GM15510 (cell line): Measurements from ENCODE around the gene GP1BB.

Experiments used
- POLR2A ChIP-seq: IDR thresholded peaks from 3 replicates; pipeline ENCODE4 v1.6.1; 2011; ENCODE audit warnings: borderline replicate concordance; ENCODE audit not compliant: insufficient read length; ENCODE audit errors: extremely low read depth

GP1BB gene

DNA sequence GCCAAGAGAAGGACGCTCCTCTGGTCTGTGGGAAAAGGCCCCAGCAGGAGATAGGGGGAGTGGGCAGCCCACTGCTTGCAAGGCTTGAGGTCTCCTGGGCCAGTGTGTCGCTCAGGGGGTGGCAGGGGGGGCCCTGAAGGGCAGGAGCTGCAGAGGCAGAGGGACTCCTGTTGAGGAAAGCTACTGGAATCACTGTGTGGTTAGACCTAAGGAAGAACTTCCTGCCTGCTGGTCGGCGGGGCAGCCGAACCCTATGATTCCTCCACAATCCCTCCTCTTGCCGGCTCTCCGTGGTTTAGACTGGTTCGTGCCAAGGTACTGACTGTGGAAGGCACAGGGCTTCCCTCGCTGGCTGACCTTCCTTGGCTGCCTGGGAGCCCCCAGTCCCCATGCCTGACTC is 6.2 kb downstream of the GP1BB start:
- TF ChIP-seq POLR2A: no peak

DNA sequence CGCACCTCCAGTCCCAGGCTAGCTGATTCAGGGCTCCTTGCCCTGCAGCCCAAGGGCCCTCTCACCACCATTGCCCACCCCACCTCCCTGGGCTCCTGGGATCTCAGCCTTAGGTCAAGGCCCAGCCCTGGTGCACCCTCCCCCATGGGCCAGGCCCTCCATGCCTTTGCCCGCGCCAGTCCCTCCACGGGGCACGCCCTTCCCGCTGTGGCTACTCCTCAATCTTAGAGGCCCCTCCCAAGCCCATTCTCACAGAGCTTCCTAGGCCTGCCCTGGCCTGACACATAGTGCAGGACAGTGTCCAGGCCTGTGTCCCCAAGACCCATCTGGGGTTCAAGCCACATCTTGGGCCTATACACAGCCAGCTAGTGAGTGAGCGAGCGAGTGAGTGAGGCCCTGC is 6.9 kb downstream of the GP1BB start:
- no peak for TF ChIP-seq POLR2A

DNA sequence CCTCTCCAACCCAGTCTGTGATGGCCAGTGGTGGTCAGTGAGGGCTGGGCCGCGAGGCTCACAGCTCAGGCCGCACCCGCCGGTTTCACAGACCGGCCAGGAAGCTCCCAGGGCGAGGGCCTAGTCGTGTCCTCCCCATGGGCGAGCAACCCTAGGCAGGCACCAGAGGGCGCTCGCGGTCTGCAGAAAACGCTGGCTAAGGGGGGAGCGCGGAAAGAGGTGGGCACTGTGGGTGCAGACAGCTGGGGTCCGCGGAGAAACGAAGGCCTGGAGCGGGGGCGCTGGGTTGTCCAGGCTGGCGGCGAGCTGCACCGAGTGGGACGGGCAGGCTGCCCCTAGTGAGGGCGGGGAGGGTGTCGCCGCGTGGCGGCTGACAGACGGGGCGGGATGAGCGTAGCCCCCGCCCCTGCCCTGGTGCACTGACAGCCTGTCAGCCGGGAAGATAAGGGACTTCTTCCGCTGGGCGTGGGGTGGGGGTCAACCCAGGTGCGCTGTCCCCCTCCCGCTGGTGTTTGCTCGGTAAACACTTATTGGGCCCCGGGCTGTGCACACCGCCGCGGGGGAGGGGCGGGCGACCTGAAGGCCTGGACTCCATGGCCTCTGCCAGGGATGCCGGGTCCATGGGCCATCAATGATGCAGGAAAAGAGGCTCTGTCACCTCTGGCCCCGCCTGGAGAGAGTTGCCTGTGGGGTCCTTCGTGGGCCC is 7.5 kb downstream of the GP1BB start:
- no peak for TF ChIP-seq POLR2A

GRCh38 chr22:19731361-19732135 is 8.2 kb downstream of the GP1BB start:
- no peak for TF ChIP-seq POLR2A

DNA sequence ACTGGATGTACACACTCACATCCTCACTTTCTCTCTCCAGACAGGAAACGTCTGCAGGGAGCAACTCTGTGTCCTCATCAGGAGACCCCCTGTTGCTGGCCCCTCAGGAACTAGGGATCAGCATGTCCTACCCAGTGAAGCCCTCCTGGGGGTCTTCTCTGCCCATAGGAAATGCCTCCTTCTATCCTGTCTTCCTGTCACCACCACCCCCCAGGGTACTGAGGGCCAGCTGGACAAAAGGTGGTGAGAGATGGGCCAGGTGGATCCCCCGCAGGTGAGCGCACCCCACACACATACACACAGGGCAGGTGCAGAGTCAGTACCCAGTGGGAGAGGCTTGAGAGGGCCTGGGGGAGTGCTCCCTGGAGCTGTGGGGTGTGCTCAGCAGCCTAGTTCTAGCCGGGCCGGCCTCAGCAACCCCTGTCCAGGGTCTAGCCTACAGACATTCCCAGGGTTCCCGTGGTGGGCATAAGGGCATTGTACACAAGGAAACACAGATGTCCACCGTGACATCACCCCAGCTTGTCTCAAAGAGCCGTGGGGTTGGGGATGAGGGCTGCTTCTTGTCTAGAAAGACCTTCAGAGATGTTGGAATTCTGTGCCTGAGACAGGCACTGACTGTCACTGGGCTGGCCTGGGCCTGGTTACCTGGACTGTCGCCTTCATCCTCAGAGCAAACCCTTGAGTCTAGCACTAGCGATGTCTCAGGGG is 9.2 kb downstream of the GP1BB start:
- TF ChIP-seq POLR2A: no peak

GRCh38 chr22:19733755-19734154 is 10.4 kb downstream of the GP1BB start:
- no peak for TF ChIP-seq POLR2A

- no peak for TF ChIP-seq POLR2A
These were observed 10.8 kb downstream of the GP1BB start for GRCh38 chr22:19734163-19734562.

DNA sequence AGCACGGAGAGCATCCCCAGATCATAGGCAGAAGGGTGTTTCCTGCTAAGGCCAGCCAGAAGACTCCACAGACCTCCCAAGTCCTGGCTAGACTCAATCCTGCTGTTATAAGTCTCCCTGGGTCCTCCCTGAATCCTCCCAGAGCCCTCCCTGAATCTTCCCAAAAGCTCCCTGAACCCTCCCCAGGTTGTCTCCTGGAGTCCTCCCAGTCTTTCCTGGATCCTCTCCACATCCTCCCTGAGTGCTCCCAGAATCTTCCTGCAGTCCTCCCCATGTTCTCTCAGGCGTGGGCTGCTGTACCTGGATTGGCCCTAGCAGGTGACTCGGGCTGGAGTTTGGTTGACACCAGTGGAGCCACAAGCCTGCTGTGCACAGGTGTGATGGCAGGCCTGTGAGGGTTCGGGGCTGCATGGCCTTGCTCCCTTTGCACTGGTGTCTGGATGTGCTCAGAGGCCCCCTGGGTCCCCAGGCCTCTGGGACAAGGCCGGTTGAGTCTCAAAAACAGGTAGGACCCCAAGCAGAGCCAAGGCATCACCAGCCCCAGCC is 11.6 kb downstream of the GP1BB start:
- TF ChIP-seq POLR2A: no peak

DNA sequence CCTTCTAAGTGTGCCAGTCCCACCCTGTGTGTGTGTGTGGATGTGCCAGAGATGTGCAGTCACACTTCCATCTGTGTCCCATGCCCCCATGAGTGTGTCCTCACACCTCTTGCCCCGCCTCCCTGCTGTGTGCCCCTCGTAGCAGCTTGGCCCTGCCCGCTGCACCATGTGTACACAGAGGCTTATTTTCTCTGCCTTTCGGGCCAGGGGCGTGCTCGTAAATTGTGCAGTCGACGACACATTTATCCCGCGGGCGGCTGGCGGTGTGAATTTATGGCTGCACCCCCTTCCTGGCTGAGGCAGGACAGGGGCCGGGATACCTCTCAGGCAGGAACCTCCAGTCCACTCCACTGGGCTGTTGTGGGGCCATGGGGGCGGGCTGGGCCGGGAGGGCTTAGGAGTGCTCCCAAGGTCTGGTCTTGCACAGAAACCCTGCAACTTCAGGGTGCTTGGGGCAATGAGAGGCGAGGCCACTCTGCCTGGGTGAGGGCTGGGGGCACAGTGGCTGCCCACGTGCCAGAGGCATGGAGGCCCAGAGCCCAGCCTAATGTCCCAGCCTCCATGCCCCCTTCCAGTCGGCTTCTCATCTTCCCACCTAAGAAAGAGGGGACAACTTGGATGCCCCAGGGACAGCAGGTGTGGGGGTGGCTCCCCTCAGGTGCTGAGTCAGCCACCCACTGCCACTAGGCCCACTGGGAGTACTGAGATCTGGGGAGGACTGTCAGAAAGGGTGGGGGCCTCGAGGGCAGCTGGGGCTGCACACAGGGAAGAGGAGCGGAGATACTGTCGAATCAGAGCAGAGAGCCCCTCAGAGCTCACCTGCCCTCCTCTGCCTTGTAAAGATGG is 12.5 kb downstream of the GP1BB start:
- no peak for TF ChIP-seq POLR2A

- no peak for TF ChIP-seq POLR2A
These were observed 14.7 kb downstream of the GP1BB start for GRCh38 chr22:19737846-19738663.

- TF ChIP-seq POLR2A: no peak
These were observed 15.5 kb downstream of the GP1BB start for GRCh38 chr22:19738664-19739447.

GRCh38 chr22:19739448-19739895 is 16.1 kb downstream of the GP1BB start:
- TF ChIP-seq POLR2A: no peak
